ENCODE results near the gene TEX44. TPM values are rescaled to one million over a fixed set of nuclear protein-coding genes. Genes with fewer than 3 reads are reported as not detected.

Gene TEX44
- total and polyA plus RNA-seq, 2 donors (not counting 1 experiment from before 2014, with no cell fraction given) = not detected

- no peak overlapping the region for H3K27ac ChIP-seq (ENCODE audit: low read length in 2 of 2)
- no peaks in the 10 kb centered on the region for H3K4me1 ChIP-seq (ENCODE audit: control insufficient read depth in 2 of 2, insufficient read depth in 2 of 2, low read length in 2 of 2)
- Mint-ChIP-seq H3K27ac (no peak overlapping the region), H3K9me3 (ENCODE audit: insufficient read depth) (no peaks in the 10 kb centered on the region), H3K4me1 (no peaks in the 10 kb centered on the region), H3K27me3 (no peaks in the 10 kb centered on the region), H3K4me3 (no peak overlapping the region)
- no peak for ATAC-seq (ENCODE audit: low read depth)
- H3K4me3 ChIP-seq (ENCODE audit: control extremely low read depth in 1 of 5, extremely low read depth in 1 of 5, insufficient read depth in 1 of 5, low read depth in 2 of 5, low read length in 4 of 5) = no peak overlapping the region
- no peak for DNase-seq
- WGBS (ENCODE audit: insufficient coverage) = 97% methylated on average over 3 of the region's 4 CpGs
- POLR2A ChIA-PET = no interaction called here
- H3K9ac ChIP-seq (ENCODE audit: low read length) = no peak overlapping the region
- H2AFZ ChIP-seq (ENCODE audit: insufficient read depth, low read depth, low read length, poor library complexity, severe bottlenecking) = no peak overlapping the region
- TF ChIP-seq EZH2 (IDR thresholded peaks at IDR 0.05; ENCODE audit: borderline replicate concordance, insufficient read depth, low read depth, low read length, poor library complexity, severe bottlenecking) (no peak), CTCF (IDR thresholded peaks at IDR 0.05) (no peak)
- CTCF ChIA-PET = interaction anchor here (0.7 to 1.3 kb wide), 2 partner anchors 8 to 13 kb away, joined by 3 to 5 read pairs; no protein-coding TSS in a partner anchor
- no peaks in the 10 kb centered on the region for H3K79me2 ChIP-seq (ENCODE audit: control insufficient read depth, insufficient read depth, low read length)
- intact Hi-C loops (cut with micrococcal nuclease) = no loop called here
- no peaks in the 10 kb centered on the region for H3K27me3 ChIP-seq (replicated peaks in 1 of 4; ENCODE audit: control extremely low read depth in 1 of 4, control insufficient read depth in 3 of 4, insufficient read depth in 4 of 4, low read length in 3 of 4)
- no peak overlapping the region for H3K4me2 ChIP-seq (replicated peaks; ENCODE audit: low read depth, low read length, poor library complexity, severe bottlenecking)
- H4K20me1 ChIP-seq (ENCODE audit: control insufficient read depth, insufficient read depth, low read length, poor library complexity, severe bottlenecking) = no peaks in the 10 kb centered on the region
- H3K9me3 ChIP-seq (ENCODE audit: control extremely low read depth in 1 of 3, control insufficient read depth in 2 of 3, insufficient read depth in 1 of 3, low read length in 2 of 3) = no peaks in the 10 kb centered on the region
- no peaks in the 10 kb centered on the region for H3K36me3 ChIP-seq (replicated peaks in 1 of 2; ENCODE audit: control extremely low read depth in 1 of 2, control insufficient read depth in 1 of 2, extremely low read depth in 1 of 2, insufficient read depth in 2 of 2, low read length in 1 of 2)
Measured at GRCh38 chr2:231571661-231572191, 20.9 kb upstream of the TEX44 start.

GRCh38 chr2:231573096-231573495, 19.6 kb upstream of the TEX44 start:
- H3K4me1 Mint-ChIP-seq = no peaks in the 10 kb centered on the region
- no peak overlapping the region for H3K4me3 Mint-ChIP-seq
- no peak overlapping the region for H3K27ac ChIP-seq (ENCODE audit: low read length in 2 of 2)
- POLR2A ChIA-PET = no interaction called here
- no peaks in the 10 kb centered on the region for H3K27me3 ChIP-seq (replicated peaks in 1 of 4; ENCODE audit: control extremely low read depth in 1 of 4, control insufficient read depth in 3 of 4, insufficient read depth in 4 of 4, low read length in 3 of 4)
- ATAC-seq (ENCODE audit: low read depth) = no peak
- TF ChIP-seq CTCF (IDR thresholded peaks at IDR 0.05) = no peak
- no peak for TF ChIP-seq EZH2 (IDR thresholded peaks at IDR 0.05; ENCODE audit: borderline replicate concordance, insufficient read depth, low read depth, low read length, poor library complexity, severe bottlenecking)
- no peaks in the 10 kb centered on the region for H3K36me3 ChIP-seq (replicated peaks in 1 of 2; ENCODE audit: control extremely low read depth in 1 of 2, control insufficient read depth in 1 of 2, extremely low read depth in 1 of 2, insufficient read depth in 2 of 2, low read length in 1 of 2)
- no peaks in the 10 kb centered on the region for H3K79me2 ChIP-seq (ENCODE audit: control insufficient read depth, insufficient read depth, low read length)
- no peak overlapping the region for H3K27ac Mint-ChIP-seq
- H3K9me3 Mint-ChIP-seq (ENCODE audit: insufficient read depth) = no peaks in the 10 kb centered on the region
- H3K4me3 ChIP-seq (ENCODE audit: control extremely low read depth in 1 of 5, extremely low read depth in 1 of 5, insufficient read depth in 1 of 5, low read depth in 2 of 5, low read length in 4 of 5) = no peak overlapping the region
- WGBS (ENCODE audit: insufficient coverage) = 69% methylated on average over 4 of the region's 4 CpGs
- H2AFZ ChIP-seq (ENCODE audit: insufficient read depth, low read depth, low read length, poor library complexity, severe bottlenecking) = no peak overlapping the region
- no peaks in the 10 kb centered on the region for H3K9me3 ChIP-seq (ENCODE audit: control extremely low read depth in 1 of 3, control insufficient read depth in 2 of 3, insufficient read depth in 1 of 3, low read length in 2 of 3)
- no peaks in the 10 kb centered on the region for H3K27me3 Mint-ChIP-seq
- intact Hi-C loops (cut with micrococcal nuclease) = no loop called here
- no peak overlapping the region for H3K4me2 ChIP-seq (replicated peaks; ENCODE audit: low read depth, low read length, poor library complexity, severe bottlenecking)
- H4K20me1 ChIP-seq (ENCODE audit: control insufficient read depth, insufficient read depth, low read length, poor library complexity, severe bottlenecking) = no peaks in the 10 kb centered on the region
- no peak for DNase-seq
- CTCF ChIA-PET = no interaction called here
- H3K4me1 ChIP-seq (ENCODE audit: control insufficient read depth in 2 of 2, insufficient read depth in 2 of 2, low read length in 2 of 2) = no peaks in the 10 kb centered on the region
- H3K9ac ChIP-seq (ENCODE audit: low read length) = no peak overlapping the region
